Neuron (in vitro differentiated cells): ENCODE results near the gene NAA10.

Experiments used
- H2AFZ ChIP-seq: one replicate; pipeline ENCODE4 v1.6.1; 2013; ENCODE audit warnings: low read depth, mild to moderate bottlenecking, inconsistent platforms, low read length, moderate library complexity
- H3K27me3 ChIP-seq: one replicate; pipeline ENCODE4 v1.6.1; 2013; ENCODE audit warnings: low read length; ENCODE audit not compliant: insufficient read depth
- H3K36me3 ChIP-seq: one replicate; pipeline ENCODE4 v1.6.1; 2013; ENCODE audit warnings: low read length; ENCODE audit not compliant: insufficient read depth
- H3K4me1 ChIP-seq: one replicate; pipeline ENCODE4 v1.6.1; 2013; ENCODE audit warnings: low read length; ENCODE audit not compliant: insufficient read depth
- H3K4me3 ChIP-seq: 2 replicates; pipeline ENCODE4 v1.5.1; 2013; ENCODE audit warnings: mild to moderate bottlenecking, low read length, moderate library complexity
- H3K9me3 ChIP-seq: one replicate; pipeline ENCODE4 v1.6.1; 2013; ENCODE audit warnings: low read length

NAA10 gene

GRCh38 chrX:153970357-153971123 is 35.7 kb upstream of the NAA10 start:
- Histone ChIP-seq H3K4me3 (peak overlapping the region; percentile 96), H3K9me3 (no peaks in the 10 kb centered on the region), H3K4me1 (peaks cover 48% of the 10 kb centered on the region), H3K36me3 (no peaks in the 10 kb centered on the region), H2AFZ (peak overlapping the region; percentile 85), H3K27me3 (no peaks in the 10 kb centered on the region)

- H3K27me3 ChIP-seq = no peaks in the 10 kb centered on the region
- H3K4me3 ChIP-seq = peak overlapping the region; percentile 96
- peaks cover 48% of the 10 kb centered on the region for H3K4me1 ChIP-seq
- no peak overlapping the region for H2AFZ ChIP-seq
- H3K36me3 ChIP-seq = no peaks in the 10 kb centered on the region
- no peaks in the 10 kb centered on the region for H3K9me3 ChIP-seq
Observed at GRCh38 chrX:153969904-153970356, 35.1 kb upstream of the NAA10 start.

- Histone ChIP-seq H3K4me3 (peak overlapping the region; percentile 96), H3K27me3 (no peaks in the 10 kb centered on the region), H3K9me3 (no peaks in the 10 kb centered on the region), H3K4me1 (peaks cover 43% of the 10 kb centered on the region), H3K36me3 (peaks cover 3% of the 10 kb centered on the region), H2AFZ (no peak overlapping the region)
Observed at GRCh38 chrX:153969125-153969903, 34.5 kb upstream of the NAA10 start.

- H3K27me3 ChIP-seq = no peaks in the 10 kb centered on the region
- no peaks in the 10 kb centered on the region for H3K9me3 ChIP-seq
- peaks cover 38% of the 10 kb centered on the region for H3K4me1 ChIP-seq
- no peak overlapping the region for H2AFZ ChIP-seq
- peaks cover 5% of the 10 kb centered on the region for H3K36me3 ChIP-seq
- peak overlapping the region; percentile 96 for H3K4me3 ChIP-seq
Observed at GRCh38 chrX:153968754-153969124, 33.9 kb upstream of the NAA10 start.

GRCh38 chrX:153968255-153968654 is 33.4 kb upstream of the NAA10 start:
- Histone ChIP-seq H3K36me3 (peaks cover 9% of the 10 kb centered on the region), H3K9me3 (no peaks in the 10 kb centered on the region), H3K4me3 (no peak overlapping the region), H3K27me3 (no peaks in the 10 kb centered on the region), H2AFZ (no peak overlapping the region), H3K4me1 (peaks cover 33% of the 10 kb centered on the region)

- no peak overlapping the region for H3K4me3 ChIP-seq
- H2AFZ ChIP-seq = no peak overlapping the region
- no peaks in the 10 kb centered on the region for H3K27me3 ChIP-seq
- H3K9me3 ChIP-seq = no peaks in the 10 kb centered on the region
- peaks cover 10% of the 10 kb centered on the region for H3K36me3 ChIP-seq
- peaks cover 30% of the 10 kb centered on the region for H3K4me1 ChIP-seq
Observed at GRCh38 chrX:153967536-153968224, 32.8 kb upstream of the NAA10 start.

GRCh38 chrX:153966841-153967535 is 32.2 kb upstream of the NAA10 start:
- H3K36me3 ChIP-seq = peaks cover 17% of the 10 kb centered on the region
- H3K27me3 ChIP-seq = no peaks in the 10 kb centered on the region
- H2AFZ ChIP-seq = no peak overlapping the region
- H3K4me3 ChIP-seq = no peak overlapping the region
- peaks cover 30% of the 10 kb centered on the region for H3K4me1 ChIP-seq
- H3K9me3 ChIP-seq = no peaks in the 10 kb centered on the region

GRCh38 chrX:153966283-153966688 is 31.4 kb upstream of the NAA10 start:
- no peak overlapping the region for H3K4me3 ChIP-seq
- H3K36me3 ChIP-seq = peaks cover 24% of the 10 kb centered on the region
- no peaks in the 10 kb centered on the region for H3K9me3 ChIP-seq
- peaks cover 30% of the 10 kb centered on the region for H3K4me1 ChIP-seq
- no peak overlapping the region for H2AFZ ChIP-seq
- H3K27me3 ChIP-seq = no peaks in the 10 kb centered on the region

GRCh38 chrX:153965406-153965805 is 30.6 kb upstream of the NAA10 start:
- peaks cover 32% of the 10 kb centered on the region for H3K36me3 ChIP-seq
- H3K4me3 ChIP-seq = no peak overlapping the region
- H3K9me3 ChIP-seq = no peaks in the 10 kb centered on the region
- H3K27me3 ChIP-seq = no peaks in the 10 kb centered on the region
- H2AFZ ChIP-seq = no peak overlapping the region
- H3K4me1 ChIP-seq = peaks cover 30% of the 10 kb centered on the region

- Histone ChIP-seq H3K36me3 (peaks cover 45% of the 10 kb centered on the region), H3K4me3 (no peak overlapping the region), H3K27me3 (no peaks in the 10 kb centered on the region), H3K9me3 (no peaks in the 10 kb centered on the region), H2AFZ (no peak overlapping the region), H3K4me1 (peaks cover 22% of the 10 kb centered on the region)
Observed at GRCh38 chrX:153964105-153964504, 29.3 kb upstream of the NAA10 start.

GRCh38 chrX:153963546-153963945 is 28.7 kb upstream of the NAA10 start:
- H3K27me3 ChIP-seq = no peaks in the 10 kb centered on the region
- peaks cover 16% of the 10 kb centered on the region for H3K4me1 ChIP-seq
- no peak overlapping the region for H2AFZ ChIP-seq
- no peaks in the 10 kb centered on the region for H3K9me3 ChIP-seq
- H3K36me3 ChIP-seq = peaks cover 51% of the 10 kb centered on the region
- no peak overlapping the region for H3K4me3 ChIP-seq

GRCh38 chrX:153961292-153961691 is 26.5 kb upstream of the NAA10 start:
- Histone ChIP-seq H3K9me3 (no peaks in the 10 kb centered on the region), H3K4me3 (no peak overlapping the region), H2AFZ (no peak overlapping the region), H3K4me1 (no peaks in the 10 kb centered on the region), H3K36me3 (peaks cover 70% of the 10 kb centered on the region), H3K27me3 (no peaks in the 10 kb centered on the region)
